OCI-LY1 (cell line): ENCODE measurements around the gene ARHGAP18.

Experiments
- H2AFZ ChIP-seq: fragments of 200-600 bp; sonication (generic), shearing (Covaris generic); 2 replicates; pipeline ENCODE4 v1.6.0; 2014; ENCODE audit warnings: antibody characterized with exemption, mild to moderate bottlenecking, low read length
- H3F3A ChIP-seq: fragments of 200-600 bp; sonication (generic), shearing (Covaris generic); 2 replicates; pipeline ENCODE4 v1.6.0; 2014; ENCODE audit warnings: mild to moderate bottlenecking, antibody characterized with exemption, low read length, moderate library complexity; ENCODE audit not compliant: insufficient read depth
- H3K27ac ChIP-seq: fragments of 200-600 bp; sonication (generic); 2 replicates; pipeline ENCODE4 v1.5.1; 2014; ENCODE audit warnings: low read length, mixed run types, mild to moderate bottlenecking, low read depth; ENCODE audit not compliant: poor library complexity, severe bottlenecking
- H3K27me3 ChIP-seq: fragments of 200-600 bp; sonication (generic); 2 replicates; pipeline ENCODE4 v1.6.0; 2014; ENCODE audit warnings: antibody characterized with exemption, mild to moderate bottlenecking, low read length, moderate library complexity; ENCODE audit not compliant: insufficient read depth
- H3K36me3 ChIP-seq: fragments of 200-600 bp; sonication (generic); 2 replicates; pipeline ENCODE4 v1.6.1; 2014; ENCODE audit warnings: mild to moderate bottlenecking, antibody characterized with exemption, low read length, moderate library complexity, mixed read lengths; ENCODE audit not compliant: insufficient read depth
- H3K4me1 ChIP-seq: fragments of 200-600 bp; sonication (generic); 2 replicates; pipeline ENCODE4 v1.5.1; 2014; ENCODE audit warnings: mild to moderate bottlenecking, low read length, moderate library complexity; ENCODE audit not compliant: insufficient read depth, severe bottlenecking
- H3K4me2 ChIP-seq: fragments of 200-600 bp; sonication (generic), shearing (Covaris generic); 2 replicates; pipeline ENCODE4 v1.6.1; 2014; ENCODE audit warnings: low read length
- H3K4me3 ChIP-seq: fragments of 200-600 bp; sonication (generic); 2 replicates; pipeline ENCODE4 v1.5.1; 2014; ENCODE audit warnings: low read length, low read depth, mild to moderate bottlenecking, mixed read lengths; ENCODE audit not compliant: poor library complexity, severe bottlenecking
- H3K79me2 ChIP-seq: fragments of 200-600 bp; shearing (Covaris generic); 2 replicates; pipeline ENCODE4 v1.6.1; 2016; ENCODE audit warnings: mixed run types, low read length, mixed read lengths; ENCODE audit not compliant: insufficient read depth
- H3K9ac ChIP-seq: fragments of 200-600 bp; sonication (generic), shearing (Covaris generic); 2 replicates; pipeline ENCODE4 v1.6.1; 2014; ENCODE audit warnings: mild to moderate bottlenecking, low read length, mixed read lengths
- H3K9me2 ChIP-seq: fragments of 200-600 bp; sonication (generic), shearing (Covaris generic); 2 replicates; pipeline ENCODE4 v1.6.1; 2014; ENCODE audit warnings: low read depth, mild to moderate bottlenecking, low read length, mixed read lengths
- H3K9me3 ChIP-seq: fragments of 200-600 bp; shearing (Covaris generic); 2 replicates; pipeline ENCODE4 v1.6.1; 2014; ENCODE audit warnings: low read length, mixed read lengths
- H4K20me1 ChIP-seq: fragments of 200-600 bp; sonication (generic), shearing (Covaris generic); 2 replicates; pipeline ENCODE4 v1.6.0; 2016; ENCODE audit warnings: mild to moderate bottlenecking, low read length; ENCODE audit not compliant: insufficient read depth
- CTCF ChIP-seq: fragments of 200-600 bp; sonication (generic), shearing (Covaris generic); IDR thresholded peaks from 2 replicates; pipeline ENCODE4 v1.5.1; 2017; ENCODE audit warnings: mild to moderate bottlenecking, antibody characterized with exemption, low read length, moderate library complexity, mixed read lengths
- EZH2 ChIP-seq: fragments of 200-600 bp; sonication (generic), shearing (Covaris generic); IDR thresholded peaks from 2 replicates; pipeline ENCODE4 v1.8.0; 2017; ENCODE audit warnings: borderline replicate concordance, mixed run types, mild to moderate bottlenecking, antibody characterized with exemption, low read length, moderate library complexity, mixed read lengths

ARHGAP18 gene

GRCh38 chr6:129638686-129639085, 71.3 kb downstream of the ARHGAP18 start:
- no peak overlapping the region for H2AFZ ChIP-seq
- no peak overlapping the region for H3K4me2 ChIP-seq
- H3K79me2 ChIP-seq, result no peaks in the 10 kb centered on the region
- H4K20me1 ChIP-seq, result no peaks in the 10 kb centered on the region
- TF ChIP-seq EZH2 (no peak), CTCF (no peak)
- no peaks in the 10 kb centered on the region for H3F3A ChIP-seq
- H3K9me3 ChIP-seq, result no peaks in the 10 kb centered on the region
- H3K4me1 ChIP-seq, result no peaks in the 10 kb centered on the region
- H3K27me3 ChIP-seq, result no peaks in the 10 kb centered on the region
- no peaks in the 10 kb centered on the region for H3K36me3 ChIP-seq
- H3K9ac ChIP-seq, result no peak overlapping the region
- H3K4me3 ChIP-seq, result no peak overlapping the region
- H3K27ac ChIP-seq, result no peak overlapping the region
- H3K9me2 ChIP-seq, result no peaks in the 10 kb centered on the region

- H3K9ac ChIP-seq, result no peak overlapping the region
- H3K27me3 ChIP-seq, result no peaks in the 10 kb centered on the region
- H3F3A ChIP-seq, result no peaks in the 10 kb centered on the region
- H3K4me1 ChIP-seq, result no peaks in the 10 kb centered on the region
- H3K4me3 ChIP-seq, result no peak overlapping the region
- no peaks in the 10 kb centered on the region for H3K79me2 ChIP-seq
- H3K9me3 ChIP-seq, result no peaks in the 10 kb centered on the region
- H3K36me3 ChIP-seq, result no peaks in the 10 kb centered on the region
- H3K27ac ChIP-seq, result no peak overlapping the region
- H3K9me2 ChIP-seq, result no peaks in the 10 kb centered on the region
- no peaks in the 10 kb centered on the region for H4K20me1 ChIP-seq
- no peak overlapping the region for H3K4me2 ChIP-seq
- TF ChIP-seq CTCF (no peak), EZH2 (no peak)
- no peak overlapping the region for H2AFZ ChIP-seq
These were observed 71.8 kb downstream of the ARHGAP18 start for GRCh38 chr6:129638055-129638684.

GRCh38 chr6:129637340-129638054, 72.5 kb downstream of the ARHGAP18 start:
- Histone ChIP-seq H3K9ac (no peak overlapping the region), H3K27ac (no peak overlapping the region), H2AFZ (no peak overlapping the region), H3K9me3 (no peaks in the 10 kb centered on the region), H3K79me2 (no peaks in the 10 kb centered on the region), H3K36me3 (no peaks in the 10 kb centered on the region), H4K20me1 (no peaks in the 10 kb centered on the region), H3K4me2 (no peak overlapping the region), H3K4me1 (no peaks in the 10 kb centered on the region), H3F3A (no peaks in the 10 kb centered on the region), H3K4me3 (no peak overlapping the region), H3K9me2 (no peaks in the 10 kb centered on the region), H3K27me3 (no peaks in the 10 kb centered on the region)
- TF ChIP-seq CTCF (no peak), EZH2 (no peak)
